HepG2 (cell line): ENCODE results near the gene STMN1. TPM values are rescaled to one million over a fixed set of nuclear protein-coding genes. Genes with fewer than 3 reads are reported as not detected.

Source experiments
- ATAC-seq: fragments of 200-7000 bp; cut with Tn5 transposase; 3 replicates; pipeline ENCODE4 v1.9.1; 2020; ENCODE audit warnings: mild to moderate bottlenecking, moderate library complexity
- BruUV-seq: library from RNA; stranded (reverse); fragments of 400-500 nt; replicated peaks from 2 replicates; lab custom pipeline; 2021; lab: Mats Ljungman, UMichigan
- CTCF ChIA-PET: fragments of 300-600 bp; formaldehyde crosslinking; extraction: SDS; loops from one replicate; lab custom pipeline; 2021; ENCODE audit warnings: low total read pairs, inconsistent platforms, low intra/inter-chr PET ratio; lab: Yijun Ruan, JAX
- POLR2A ChIA-PET: fragments of 350-600 bp; sonication (Branson Sonifier 250); formaldehyde crosslinking; loops from one replicate; lab custom pipeline; 2020; ENCODE audit warnings: antibody characterized with exemption, inconsistent platforms; lab: Yijun Ruan, JAX
- DNase-seq: peaks from one replicate; pipeline ENCODE4 v3.0.0-alpha.2; 2015; ENCODE audit warnings: low spot score
- FAIRE-seq: peaks from 3 replicates; lab custom pipeline; 2011; peaks lifted over from hg19 to GRCh38; lab: Jason Lieb, UNC
- H2AFZ ChIP-seq: one replicate; pipeline ENCODE4 v1.6.1; 2011; ENCODE audit warnings: low read length, inconsistent platforms
- H3K27ac ChIP-seq: fragments of 300-600 bp; 3 replicates; pipeline ENCODE4 v1.8.0; 2011; ENCODE audit warnings: mixed run types, mild to moderate bottlenecking, mixed read lengths, low read length, inconsistent platforms; ENCODE audit not compliant: insufficient read depth; ENCODE audit errors: extremely low read length
- H3K27me3 ChIP-seq, 2 experiments: fragments of 200-600 bp in 1 of 2; 2 replicates in 1 of 2; 3 replicates in 1 of 2; pipeline versions ENCODE4 v1.6.0 to v1.8.0; 2011; ENCODE audit warnings: low read length in 2 of 2, mild to moderate bottlenecking in 2 of 2, moderate library complexity in 2 of 2, inconsistent platforms in 1 of 2; ENCODE audit not compliant: insufficient read depth in 2 of 2, control insufficient read depth in 1 of 2
- H3K36me3 ChIP-seq, 2 experiments: fragments of 200-600 bp in 1 of 2; replicated peaks in 1 of 2; 2 replicates in 1 of 2; 3 replicates in 1 of 2; pipeline versions ENCODE4 v1.5.1 to v1.8.0; 2011; ENCODE audit warnings: low read length in 2 of 2, inconsistent platforms in 1 of 2; ENCODE audit not compliant: insufficient read depth in 2 of 2, control insufficient read depth in 1 of 2
- H3K4me1 ChIP-seq: 2 replicates; pipeline ENCODE4 v1.5.1; 2012; ENCODE audit warnings: low read length, inconsistent platforms; ENCODE audit not compliant: insufficient read depth
- H3K4me2 ChIP-seq: 2 replicates; pipeline ENCODE4 v1.6.0; 2011; ENCODE audit warnings: low read depth, low read length, inconsistent platforms
- H3K4me3 ChIP-seq, 3 experiments: fragments of 200-600 bp in 1 of 3; sonication (generic), shearing (Covaris generic) in 1 of 3; replicated peaks in 1 of 3; 2 replicates each; pipeline ENCODE4 v1.5.1; 2011 to 2016; ENCODE audit warnings: low read length in 3 of 3, inconsistent platforms in 2 of 3, low read depth in 2 of 3, mild to moderate bottlenecking in 2 of 3, control low read depth in 1 of 3, mixed read lengths in 1 of 3; ENCODE audit not compliant: insufficient read depth in 1 of 3
- H3K79me2 ChIP-seq: one replicate; pipeline ENCODE4 v1.6.1; 2011; ENCODE audit warnings: low read length, inconsistent platforms; ENCODE audit not compliant: insufficient read depth
- H3K9ac ChIP-seq: 2 replicates; pipeline ENCODE4 v1.6.0; 2011; ENCODE audit warnings: mild to moderate bottlenecking, low read depth, low read length, inconsistent platforms; ENCODE audit not compliant: insufficient read depth
- H3K9me3 ChIP-seq: 2 replicates; pipeline ENCODE4 v1.5.1; 2012; ENCODE audit warnings: mild to moderate bottlenecking, low read length
- H4K20me1 ChIP-seq: 2 replicates; pipeline ENCODE4 v1.6.0; 2011; ENCODE audit warnings: inconsistent platforms, mild to moderate bottlenecking, low read length, moderate library complexity; ENCODE audit not compliant: insufficient read depth
- CREB1 ChIP-seq, 2 experiments: fragments of 450-650 bp in 1 of 2; IDR thresholded peaks; 2 replicates each; pipeline ENCODE4 v1.6.1; 2016 to 2017; ENCODE audit warnings: control low read depth in 1 of 2, mild to moderate bottlenecking in 1 of 2, missing compliant biosample characterization in 1 of 2, missing genetic modification characterization in 1 of 2
- KLF11 ChIP-seq: IDR thresholded peaks from 2 replicates; pipeline ENCODE4 v1.6.1; 2016; ENCODE audit warnings: missing compliant biosample characterization
- MZF1 ChIP-seq: sonication (generic); formaldehyde crosslinking; IDR thresholded peaks from 2 replicates; pipeline ENCODE4 v1.8.1; 2023; ENCODE audit warnings: mild to moderate bottlenecking, missing genetic modification reagents, borderline replicate concordance
- YEATS2 ChIP-seq: sonication (generic); formaldehyde crosslinking; IDR thresholded peaks from 2 replicates; pipeline ENCODE4 v1.4.0; 2020; ENCODE audit warnings: missing genetic modification reagents, borderline replicate concordance
- ZFP36 ChIP-seq: fragments of 150-350 bp; IDR thresholded peaks from 2 replicates; pipeline ENCODE4 v1.6.1; 2018; ENCODE audit warnings: borderline replicate concordance, low read length, low read depth; ENCODE audit not compliant: partially characterized antibody
- ZIK1 ChIP-seq: sonication (generic); formaldehyde crosslinking; IDR thresholded peaks from 2 replicates; pipeline ENCODE4 v1.5.0; 2020; ENCODE audit warnings: mild to moderate bottlenecking, low read depth, missing genetic modification reagents, borderline replicate concordance
- ZNF460 ChIP-seq: sonication (generic); formaldehyde crosslinking; IDR thresholded peaks from 2 replicates; pipeline ENCODE4 v1.5.1; 2020; ENCODE audit warnings: missing genetic modification reagents, mild to moderate bottlenecking, borderline replicate concordance
- ZNF484 ChIP-seq: sonication (generic); formaldehyde crosslinking; IDR thresholded peaks from 2 replicates; pipeline ENCODE4 v1.5.1; 2020; ENCODE audit warnings: mild to moderate bottlenecking, low read depth, missing genetic modification reagents, borderline replicate concordance
- ZNF724P ChIP-seq: sonication (generic); formaldehyde crosslinking; IDR thresholded peaks from 2 replicates; pipeline ENCODE4 v1.8.0; 2022; ENCODE audit warnings: missing genetic modification reagents, borderline replicate concordance
- ZNF776 ChIP-seq: sonication (generic); formaldehyde crosslinking; IDR thresholded peaks from 2 replicates; pipeline ENCODE4 v1.4.0; 2020; ENCODE audit warnings: mild to moderate bottlenecking, missing genetic modification reagents
- WGBS: methylation state at CpG from one replicate; pipeline ENCODE4 v1.1.6; 2017; ENCODE audit warnings: low lambda C conversion rate; 5-methylcytosine and 5-hydroxymethylcytosine counted together
- in situ Hi-C: cut with HindIII; loops from 2 replicates; pipeline ENCODE4 v1.10.0; 2017; ENCODE audit warnings: low pct_unique_long_range_greater_than_20kb; ENCODE audit not compliant: extremely low pct_ligation_motif_present
- intact Hi-C: fragments of 100-400 bp; cut with micrococcal nuclease; formaldehyde crosslinking; loops from one replicate; pipeline ENCODE4 v1.10.0; 2022; ENCODE audit not compliant: unreplicated experiment
- polyA plus RNA-seq, 8 experiments: library from polyadenylated mRNA; depleted of rRNA in 3 of 8; stranded (reverse) in 7 of 8; unstranded in 1 of 8; fragments of >200 nt; fragmentation: Illumina TruSeq in 4 of 8; extraction: Trizol in 4 of 8; gene quantifications; 2 replicates each; pipeline versions ENCODE4 v1.2.1 to v1.2.3, GENCODE V29; 2011 to 2016; ENCODE audit warnings: low read depth in 4 of 8, missing spikeins in 1 of 8, mixed read lengths in 1 of 8; ENCODE audit not compliant: insufficient read depth in 1 of 8
- total RNA-seq, 5 experiments: library from RNA; depleted of rRNA; stranded (reverse); fragments of >200 nt; fragmentation: Illumina TruSeq; extraction: Trizol; gene quantifications; 2 replicates each; pipeline ENCODE4 v1.2.3, GENCODE V29; 2016; ENCODE audit warnings: low read depth in 1 of 5
- TF ChIP-seq, protein P1 (sequence below): sonication (generic); formaldehyde crosslinking; conservative IDR thresholded peaks from 2 replicates; pipeline ENCODE4 v1.8.0; 2022; ENCODE audit warnings: mild to moderate bottlenecking, moderate library complexity, missing genetic modification reagents
- TF ChIP-seq, protein P2 (sequence below): sonication (generic); formaldehyde crosslinking; IDR thresholded peaks from 2 replicates; pipeline ENCODE4 v1.4.0; 2020; ENCODE audit warnings: missing genetic modification reagents, low read depth, mild to moderate bottlenecking, borderline replicate concordance
- TF ChIP-seq, protein P3 (sequence below): sonication (generic); formaldehyde crosslinking; IDR thresholded peaks from 2 replicates; pipeline ENCODE4 v1.4.0; 2020; ENCODE audit warnings: mild to moderate bottlenecking, missing genetic modification reagents
- TF ChIP-seq, protein P4 (sequence below): IDR thresholded peaks from 2 replicates; pipeline ENCODE4 v1.4.0; 2020; ENCODE audit warnings: mild to moderate bottlenecking, missing genetic modification reagents
- TF ChIP-seq, protein P5 (sequence below): sonication (generic); formaldehyde crosslinking; IDR thresholded peaks from 2 replicates; pipeline ENCODE4 v1.5.1; 2020; ENCODE audit warnings: mild to moderate bottlenecking, missing genetic modification reagents, moderate library complexity

Gene STMN1
- total and polyA plus RNA-seq, 2 of the 13 experiments (the other 11 are each of a cell fraction or from before 2014, with no cell fraction given): 45.9 to 409 TPM

DNA sequence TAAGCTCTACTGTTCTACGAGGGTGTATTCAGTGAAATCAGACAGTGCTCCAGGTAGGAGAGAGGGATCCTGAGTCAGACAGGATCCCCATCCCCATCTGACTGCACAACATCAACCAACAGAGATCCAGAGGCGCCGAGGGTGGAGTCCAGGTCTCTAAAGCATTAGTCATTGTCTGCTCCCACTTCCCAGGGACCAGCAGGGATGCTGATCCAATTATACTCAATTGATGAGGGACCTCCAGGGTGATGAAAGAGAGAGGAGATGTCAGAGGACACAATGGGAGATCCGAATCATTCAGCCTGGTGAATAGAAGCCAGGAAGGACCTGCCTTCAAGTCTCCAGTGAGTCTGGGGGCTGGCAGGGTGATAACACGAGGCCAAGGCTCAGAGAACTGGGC is 39.5 kb upstream of the STMN1 start:
- POLR2A ChIA-PET: no interaction called here
- 18% methylated on average over 4 of the region's 5 CpGs for WGBS
- FAIRE-seq: no peak
- TF ChIP-seq, protein P1, sequence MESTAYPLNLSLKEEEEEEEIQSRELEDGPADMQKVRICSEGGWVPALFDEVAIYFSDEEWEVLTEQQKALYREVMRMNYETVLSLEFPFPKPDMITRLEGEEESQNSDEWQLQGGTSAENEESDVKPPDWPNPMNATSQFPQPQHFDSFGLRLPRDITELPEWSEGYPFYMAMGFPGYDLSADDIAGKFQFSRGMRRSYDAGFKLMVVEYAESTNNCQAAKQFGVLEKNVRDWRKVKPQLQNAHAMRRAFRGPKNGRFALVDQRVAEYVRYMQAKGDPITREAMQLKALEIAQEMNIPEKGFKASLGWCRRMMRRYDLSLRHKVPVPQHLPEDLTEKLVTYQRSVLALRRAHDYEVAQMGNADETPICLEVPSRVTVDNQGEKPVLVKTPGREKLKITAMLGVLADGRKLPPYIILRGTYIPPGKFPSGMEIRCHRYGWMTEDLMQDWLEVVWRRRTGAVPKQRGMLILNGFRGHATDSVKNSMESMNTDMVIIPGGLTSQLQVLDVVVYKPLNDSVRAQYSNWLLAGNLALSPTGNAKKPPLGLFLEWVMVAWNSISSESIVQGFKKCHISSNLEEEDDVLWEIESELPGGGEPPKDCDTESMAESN (CRISPR knock-in tag): no peak
- TF ChIP-seq ZIK1: no peak
- TF ChIP-seq ZNF776 (CRISPR knock-in tag): no peak
- TF ChIP-seq ZNF724P: no peak
- no peak for TF ChIP-seq ZNF484 (CRISPR knock-in tag)
- no peak for TF ChIP-seq ZFP36
- TF ChIP-seq YEATS2 (CRISPR knock-in tag): no peak
- no peak for TF ChIP-seq MZF1 (CRISPR knock-in tag)
- TF ChIP-seq, protein P2, sequence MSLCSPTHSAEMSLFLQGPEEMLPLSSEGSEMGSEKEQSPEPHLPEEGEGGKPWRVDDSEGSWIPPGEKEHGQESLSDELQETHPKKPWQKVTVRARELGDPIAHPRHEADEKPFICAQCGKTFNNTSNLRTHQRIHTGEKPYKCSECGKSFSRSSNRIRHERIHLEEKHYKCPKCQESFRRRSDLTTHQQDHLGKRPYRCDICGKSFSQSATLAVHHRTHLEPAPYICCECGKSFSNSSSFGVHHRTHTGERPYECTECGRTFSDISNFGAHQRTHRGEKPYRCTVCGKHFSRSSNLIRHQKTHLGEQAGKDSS (CRISPR knock-in tag): no peak
- TF ChIP-seq, protein P3, sequence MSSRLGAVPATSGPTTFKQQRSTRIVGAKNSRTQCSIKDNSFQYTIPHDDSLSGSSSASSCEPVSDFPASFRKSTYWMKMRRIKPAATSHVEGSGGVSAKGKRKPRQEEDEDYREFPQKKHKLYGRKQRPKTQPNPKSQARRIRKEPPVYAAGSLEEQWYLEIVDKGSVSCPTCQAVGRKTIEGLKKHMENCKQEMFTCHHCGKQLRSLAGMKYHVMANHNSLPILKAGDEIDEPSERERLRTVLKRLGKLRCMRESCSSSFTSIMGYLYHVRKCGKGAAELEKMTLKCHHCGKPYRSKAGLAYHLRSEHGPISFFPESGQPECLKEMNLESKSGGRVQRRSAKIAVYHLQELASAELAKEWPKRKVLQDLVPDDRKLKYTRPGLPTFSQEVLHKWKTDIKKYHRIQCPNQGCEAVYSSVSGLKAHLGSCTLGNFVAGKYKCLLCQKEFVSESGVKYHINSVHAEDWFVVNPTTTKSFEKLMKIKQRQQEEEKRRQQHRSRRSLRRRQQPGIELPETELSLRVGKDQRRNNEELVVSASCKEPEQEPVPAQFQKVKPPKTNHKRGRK (CRISPR knock-in tag): no peak
- TF ChIP-seq, protein P4, sequence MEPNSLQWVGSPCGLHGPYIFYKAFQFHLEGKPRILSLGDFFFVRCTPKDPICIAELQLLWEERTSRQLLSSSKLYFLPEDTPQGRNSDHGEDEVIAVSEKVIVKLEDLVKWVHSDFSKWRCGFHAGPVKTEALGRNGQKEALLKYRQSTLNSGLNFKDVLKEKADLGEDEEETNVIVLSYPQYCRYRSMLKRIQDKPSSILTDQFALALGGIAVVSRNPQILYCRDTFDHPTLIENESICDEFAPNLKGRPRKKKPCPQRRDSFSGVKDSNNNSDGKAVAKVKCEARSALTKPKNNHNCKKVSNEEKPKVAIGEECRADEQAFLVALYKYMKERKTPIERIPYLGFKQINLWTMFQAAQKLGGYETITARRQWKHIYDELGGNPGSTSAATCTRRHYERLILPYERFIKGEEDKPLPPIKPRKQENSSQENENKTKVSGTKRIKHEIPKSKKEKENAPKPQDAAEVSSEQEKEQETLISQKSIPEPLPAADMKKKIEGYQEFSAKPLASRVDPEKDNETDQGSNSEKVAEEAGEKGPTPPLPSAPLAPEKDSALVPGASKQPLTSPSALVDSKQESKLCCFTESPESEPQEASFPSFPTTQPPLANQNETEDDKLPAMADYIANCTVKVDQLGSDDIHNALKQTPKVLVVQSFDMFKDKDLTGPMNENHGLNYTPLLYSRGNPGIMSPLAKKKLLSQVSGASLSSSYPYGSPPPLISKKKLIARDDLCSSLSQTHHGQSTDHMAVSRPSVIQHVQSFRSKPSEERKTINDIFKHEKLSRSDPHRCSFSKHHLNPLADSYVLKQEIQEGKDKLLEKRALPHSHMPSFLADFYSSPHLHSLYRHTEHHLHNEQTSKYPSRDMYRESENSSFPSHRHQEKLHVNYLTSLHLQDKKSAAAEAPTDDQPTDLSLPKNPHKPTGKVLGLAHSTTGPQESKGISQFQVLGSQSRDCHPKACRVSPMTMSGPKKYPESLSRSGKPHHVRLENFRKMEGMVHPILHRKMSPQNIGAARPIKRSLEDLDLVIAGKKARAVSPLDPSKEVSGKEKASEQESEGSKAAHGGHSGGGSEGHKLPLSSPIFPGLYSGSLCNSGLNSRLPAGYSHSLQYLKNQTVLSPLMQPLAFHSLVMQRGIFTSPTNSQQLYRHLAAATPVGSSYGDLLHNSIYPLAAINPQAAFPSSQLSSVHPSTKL (CRISPR knock-in tag): no peak
- TF ChIP-seq, protein P5, sequence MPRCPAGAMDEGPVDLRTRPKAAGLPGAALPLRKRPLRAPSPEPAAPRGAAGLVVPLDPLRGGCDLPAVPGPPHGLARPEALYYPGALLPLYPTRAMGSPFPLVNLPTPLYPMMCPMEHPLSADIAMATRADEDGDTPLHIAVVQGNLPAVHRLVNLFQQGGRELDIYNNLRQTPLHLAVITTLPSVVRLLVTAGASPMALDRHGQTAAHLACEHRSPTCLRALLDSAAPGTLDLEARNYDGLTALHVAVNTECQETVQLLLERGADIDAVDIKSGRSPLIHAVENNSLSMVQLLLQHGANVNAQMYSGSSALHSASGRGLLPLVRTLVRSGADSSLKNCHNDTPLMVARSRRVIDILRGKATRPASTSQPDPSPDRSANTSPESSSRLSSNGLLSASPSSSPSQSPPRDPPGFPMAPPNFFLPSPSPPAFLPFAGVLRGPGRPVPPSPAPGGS: no peak
- TF ChIP-seq CREB1 (IDR thresholded peaks at IDR 0.05): no peak
- no peak for TF ChIP-seq CREB1 (CRISPR knock-in tag; IDR thresholded peaks at IDR 0.05)
- no peak for TF ChIP-seq ZNF460 (CRISPR knock-in tag)
- no peak for TF ChIP-seq KLF11 (CRISPR knock-in tag)

More for the DNA sequence above, 39.5 kb upstream of the STMN1 start:
- Histone ChIP-seq H3K9ac (no peak overlapping the region), H2AFZ (no peak overlapping the region), H3K27me3 (no peaks in the 10 kb centered on the region), H3K79me2 (no peaks in the 10 kb centered on the region), H3K9me3 (no peaks in the 10 kb centered on the region), H3K36me3 (no peaks in the 10 kb centered on the region), H3K27ac (no peak overlapping the region), H4K20me1 (no peaks in the 10 kb centered on the region), H3K4me1 (peaks cover 3% of the 10 kb centered on the region; the same call in 1 of the 2 replicates), H3K4me2 (no peak overlapping the region), H3K4me3 (no peak overlapping the region)
- DNase-seq (no peak), ATAC-seq (no peak)
- BruUV-seq: no TSS peak
- intact Hi-C loops (no loop called here), in situ Hi-C loops (no loop called here)
- CTCF ChIA-PET: no interaction called here
